ENCODE results near the gene KLHL41. TPM values are rescaled to one million over a fixed set of nuclear protein-coding genes. Genes with fewer than 3 reads are reported as not detected.
"Not testable (repeated sequence)": the region's sequence is repeated elsewhere in the genome, so short reads cannot be mapped to it uniquely, and the experiment has no call there.

The KLHL41 gene
- total RNA-seq, 1 donor from 2014 or later, result 0.18 TPM

- no peak for ATAC-seq
Observed at GRCh38 chr2:169507698-169508097, 1.8 kb upstream of the KLHL41 start.

GRCh38 chr2:169509955-169510354 lies 453 bp downstream of the KLHL41 start:
- DNase-seq (ENCODE audit: low spot score) (no peak), ATAC-seq (no peak)

More at GRCh38 chr2:169507698-169508097, 1.8 kb upstream of the KLHL41 start:
- no peak for DNase-seq (ENCODE audit: low spot score)

GRCh38 chr2:169510496-169510895 lies 994 bp downstream of the KLHL41 start:
- ATAC-seq (no peak), DNase-seq (ENCODE audit: low spot score) (no peak)

- no peak for DNase-seq (ENCODE audit: low spot score)
- ATAC-seq, result no peak
Observed at GRCh38 chr2:169511818-169512217, 2.3 kb downstream of the KLHL41 start.

- DNase-seq (ENCODE audit: low spot score), result no peak
- ATAC-seq, result no peak
Observed at GRCh38 chr2:169512525-169512924, 3.0 kb downstream of the KLHL41 start.

- DNase-seq (ENCODE audit: low spot score) (no peak), ATAC-seq (no peak)
Observed at GRCh38 chr2:169513094-169513493, 3.6 kb downstream of the KLHL41 start.

GRCh38 chr2:169513926-169514325 lies 4.4 kb downstream of the KLHL41 start:
- no peak for DNase-seq (ENCODE audit: low spot score)
- no peak for ATAC-seq

- ATAC-seq, result not testable (repeated sequence)
Observed at GRCh38 chr2:169514758-169515157, 5.3 kb downstream of the KLHL41 start.

GRCh38 chr2:169516488-169516995 lies 7.0 kb downstream of the KLHL41 start:
- DNase-seq (ENCODE audit: low spot score); ATAC-seq: not testable (repeated sequence)

More at GRCh38 chr2:169514758-169515157, 5.3 kb downstream of the KLHL41 start:
- DNase-seq (ENCODE audit: low spot score), result not testable (repeated sequence)

GRCh38 chr2:169520896-169521295 lies 11.4 kb downstream of the KLHL41 start:
- no peak for DNase-seq (ENCODE audit: low spot score)
- ATAC-seq, result no peak

GRCh38 chr2:169523681-169524080 lies 14.2 kb downstream of the KLHL41 start:
- ATAC-seq (no peak), DNase-seq (ENCODE audit: low spot score) (no peak)

- DNase-seq (ENCODE audit: low spot score) (no peak), ATAC-seq (no peak)
Observed at GRCh38 chr2:169525434-169525833, 15.9 kb downstream of the KLHL41 start.

GRCh38 chr2:169526451-169526850 lies 16.9 kb downstream of the KLHL41 start:
- no peak for DNase-seq (ENCODE audit: low spot score)
- no peak for ATAC-seq

GRCh38 chr2:169528271-169528701 lies 18.8 kb downstream of the KLHL41 start:
- peak; percentile 98 for ATAC-seq
- peak; percentile 55 for DNase-seq (ENCODE audit: low spot score)

- ATAC-seq; DNase-seq (ENCODE audit: low spot score): not testable (repeated sequence)
Observed at GRCh38 chr2:169539460-169539859, 30.0 kb downstream of the KLHL41 start.

GRCh38 chr2:169540146-169540545 lies 30.6 kb downstream of the KLHL41 start:
- no peak for ATAC-seq
- no peak for DNase-seq (ENCODE audit: low spot score)

- no peak for DNase-seq (ENCODE audit: low spot score)
Observed at GRCh38 chr2:169542433-169542832, 32.9 kb downstream of the KLHL41 start.

GRCh38 chr2:169546756-169547155 lies 37.3 kb downstream of the KLHL41 start:
- ATAC-seq (no peak), DNase-seq (ENCODE audit: low spot score) (no peak)

More at GRCh38 chr2:169542433-169542832, 32.9 kb downstream of the KLHL41 start:
- ATAC-seq, result no peak

- no peak for DNase-seq (ENCODE audit: low spot score)
- ATAC-seq, result no peak
Observed at GRCh38 chr2:169561364-169561763, 51.9 kb downstream of the KLHL41 start.

- not testable (repeated sequence) for ATAC-seq; DNase-seq (ENCODE audit: low spot score)
Observed at GRCh38 chr2:169562084-169562483, 52.6 kb downstream of the KLHL41 start.

- DNase-seq (ENCODE audit: low spot score), result no peak
- no peak for ATAC-seq
Observed at GRCh38 chr2:169562519-169562918, 53.0 kb downstream of the KLHL41 start.

- ATAC-seq, result no peak
Observed at GRCh38 chr2:169565686-169566085, 56.2 kb downstream of the KLHL41 start.

GRCh38 chr2:169569948-169570347 lies 60.4 kb downstream of the KLHL41 start:
- ATAC-seq (no peak), DNase-seq (ENCODE audit: low spot score) (no peak)

More at GRCh38 chr2:169565686-169566085, 56.2 kb downstream of the KLHL41 start:
- DNase-seq (ENCODE audit: low spot score), result no peak
